Karpas-422 (cell line): ENCODE measurements around the gene SIL1. TPM values are rescaled to one million over a fixed set of nuclear protein-coding genes. Genes with fewer than 3 reads are reported as not detected.
A peak's percentile ranks its signal among the peaks of the same experiment; 100 is the strongest.
"Not testable (repeated sequence)": the region's sequence is repeated elsewhere in the genome, so short reads cannot be mapped to it uniquely, and the experiment has no call there.

Experiments used
- DNase-seq: peaks from one replicate; pipeline ENCODE4 v3.0.0-alpha.2; 2015
- H2AFZ ChIP-seq: fragments of 200-600 bp; sonication (generic); 2 replicates; pipeline ENCODE4 v1.6.1; 2014; ENCODE audit warnings: antibody characterized with exemption, low read length, mixed read lengths
- H3K27ac ChIP-seq: fragments of 200-600 bp; sonication (generic); 2 replicates; pipeline ENCODE4 v1.5.1; 2014; ENCODE audit warnings: mild to moderate bottlenecking, low read length, moderate library complexity
- H3K27me3 ChIP-seq: fragments of 200-600 bp; sonication (generic); 2 replicates; pipeline ENCODE4 v1.6.1; 2014; ENCODE audit warnings: low read length, mixed read lengths
- H3K36me3 ChIP-seq: fragments of 200-600 bp; sonication (generic); 2 replicates; pipeline ENCODE4 v1.6.1; 2014; ENCODE audit warnings: low read length, mixed read lengths; ENCODE audit not compliant: insufficient read depth
- H3K4me1 ChIP-seq: fragments of 200-600 bp; sonication (generic); 2 replicates; pipeline ENCODE4 v1.6.1; 2014; ENCODE audit warnings: mild to moderate bottlenecking, low read length, mixed read lengths
- H3K4me2 ChIP-seq: fragments of 200-600 bp; sonication (generic); 2 replicates; pipeline ENCODE4 v1.6.1; 2014; ENCODE audit warnings: low read length, low read depth, mild to moderate bottlenecking; ENCODE audit not compliant: poor library complexity, severe bottlenecking
- H3K4me3 ChIP-seq: fragments of 200-600 bp; sonication (generic); 2 replicates; pipeline ENCODE4 v1.5.1; 2014; ENCODE audit warnings: mild to moderate bottlenecking, antibody characterized with exemption, low read length, mixed read lengths
- H3K79me2 ChIP-seq: fragments of 200-600 bp; sonication (generic); 2 replicates; pipeline ENCODE4 v1.6.1; 2014; ENCODE audit warnings: mild to moderate bottlenecking, low read length, mixed read lengths
- H3K9ac ChIP-seq: fragments of 200-600 bp; sonication (generic); 2 replicates; pipeline ENCODE4 v1.6.0; 2014; ENCODE audit warnings: low read length
- H3K9me2 ChIP-seq: fragments of 200-600 bp; sonication (generic), shearing (Covaris generic); replicated peaks from 2 replicates; pipeline ENCODE4 v1.6.0; 2014; ENCODE audit warnings: mild to moderate bottlenecking, low read length, moderate library complexity; ENCODE audit not compliant: insufficient read depth
- H3K9me3 ChIP-seq: fragments of 300-700, 200-600 bp; sonication (generic); 2 replicates; pipeline ENCODE4 v1.6.1; 2014; ENCODE audit warnings: low read length, mixed read lengths
- H4K20me1 ChIP-seq: fragments of 200-600 bp; sonication (generic); 2 replicates; pipeline ENCODE4 v1.6.1; 2014; ENCODE audit warnings: mild to moderate bottlenecking, antibody characterized with exemption, low read length, low read depth; ENCODE audit not compliant: insufficient read depth
- total RNA-seq: library from RNA; depleted of rRNA; stranded (reverse); fragments of >200 nt; shearing (Covaris generic); gene quantifications from 2 replicates; pipeline ENCODE4 v1.2.3, GENCODE V29; 2014; ENCODE audit warnings: low replicate concordance

SIL1 gene
- total RNA-seq, 1 experiment from 2014 or later = 10.7 TPM

DNA sequence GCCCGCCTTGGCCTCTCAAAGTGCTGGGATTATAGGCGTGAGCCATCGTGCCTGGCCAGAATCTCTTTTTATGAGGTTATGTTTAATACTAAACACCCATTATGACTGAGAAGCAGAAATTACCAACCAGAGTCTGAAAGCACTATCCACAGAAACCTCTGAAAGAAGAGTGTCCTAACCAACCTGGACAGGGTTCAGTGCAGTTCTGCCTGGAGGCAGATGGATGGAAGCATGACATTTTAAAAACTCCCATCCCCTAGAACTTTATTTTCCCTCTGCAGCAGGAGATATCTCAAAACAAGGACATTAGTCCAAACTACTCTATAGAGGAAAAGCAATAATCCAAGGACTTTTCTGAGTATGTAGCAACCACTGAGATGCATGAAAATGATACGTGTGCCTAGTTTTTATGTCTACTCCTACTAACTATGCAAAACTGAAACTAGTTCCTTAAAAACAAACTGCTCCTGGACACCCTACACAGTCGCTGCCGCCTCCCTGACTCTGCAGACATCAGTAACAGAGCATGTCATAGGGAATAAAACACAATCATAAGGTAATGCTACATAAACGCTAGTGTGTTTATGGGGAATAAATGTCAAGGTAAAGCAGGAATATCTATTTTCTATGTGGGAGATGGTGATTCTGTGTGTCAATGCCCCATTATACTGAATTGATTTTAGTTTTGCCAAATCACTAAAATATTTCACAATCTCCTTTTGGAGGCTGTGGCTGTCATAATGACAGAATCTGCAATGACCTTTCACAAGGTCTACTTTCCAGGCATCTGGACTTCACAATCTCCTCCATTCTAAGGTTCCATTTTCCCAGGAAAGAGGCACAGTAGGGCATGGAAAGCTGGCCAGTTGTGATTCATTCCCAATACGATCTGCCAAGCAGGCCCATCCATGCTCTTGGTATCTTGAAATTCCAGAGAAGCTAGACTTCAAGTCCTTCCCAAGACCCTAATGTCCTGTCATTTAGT, 122.8 kb downstream of the SIL1 start:
- Histone ChIP-seq H3K27me3 (no peaks in the 10 kb centered on the region), H3K4me1 (no peaks in the 10 kb centered on the region), H3K4me2 (no peak overlapping the region), H2AFZ (no peak overlapping the region), H3K9ac (no peak overlapping the region), H3K4me3 (no peak overlapping the region), H3K27ac (no peak overlapping the region), H3K9me3 (no peaks in the 10 kb centered on the region), H4K20me1 (0 out of 2 replicates have a peak, but pooled peaks cover 4% of the 10 kb centered on the region), H3K36me3 (no peaks in the 10 kb centered on the region), H3K9me2 (no peaks in the 10 kb centered on the region), H3K79me2 (no peaks in the 10 kb centered on the region)
- DNase-seq = no peak

GRCh38 chr5:139073956-139074355, 124.2 kb downstream of the SIL1 start:
- H3K27me3 ChIP-seq, H3K9me2 ChIP-seq, DNase-seq, H3K9ac ChIP-seq, H3K4me1 ChIP-seq, H3K9me3 ChIP-seq, H4K20me1 ChIP-seq, H3K27ac ChIP-seq, H3K4me2 ChIP-seq, H3K4me3 ChIP-seq, H2AFZ ChIP-seq, H3K36me3 ChIP-seq, H3K79me2 ChIP-seq: not testable (repeated sequence)

- H2AFZ ChIP-seq = no peak overlapping the region
- peaks cover 45% of the 10 kb centered on the region for H3K4me1 ChIP-seq
- no peaks in the 10 kb centered on the region; the same call in 1 of the 2 replicates for H4K20me1 ChIP-seq
Observed at GRCh38 chr5:139068494-139069151, 129.5 kb downstream of the SIL1 start.

GRCh38 chr5:139068060-139068459, 130.1 kb downstream of the SIL1 start:
- Histone ChIP-seq H3K4me2 (no peak overlapping the region), H3K27me3 (no peaks in the 10 kb centered on the region), H3K4me3 (no peak overlapping the region), H2AFZ (no peak overlapping the region), H3K79me2 (no peaks in the 10 kb centered on the region), H4K20me1 (no peaks in the 10 kb centered on the region; the same call in 1 of the 2 replicates), H3K4me1 (peaks cover 45% of the 10 kb centered on the region), H3K9me2 (no peaks in the 10 kb centered on the region), H3K27ac (no peak overlapping the region), H3K9me3 (no peaks in the 10 kb centered on the region), H3K9ac (no peak overlapping the region), H3K36me3 (no peaks in the 10 kb centered on the region)
- no peak for DNase-seq

More at GRCh38 chr5:139068494-139069151, 129.5 kb downstream of the SIL1 start:
- Histone ChIP-seq H3K4me2 (no peak overlapping the region), H3K9me2 (no peaks in the 10 kb centered on the region), H3K27me3 (no peaks in the 10 kb centered on the region), H3K79me2 (no peaks in the 10 kb centered on the region), H3K9ac (no peak overlapping the region), H3K27ac (no peak overlapping the region), H3K9me3 (no peaks in the 10 kb centered on the region), H3K36me3 (no peaks in the 10 kb centered on the region), H3K4me3 (no peak overlapping the region)
- DNase-seq = no peak

DNA sequence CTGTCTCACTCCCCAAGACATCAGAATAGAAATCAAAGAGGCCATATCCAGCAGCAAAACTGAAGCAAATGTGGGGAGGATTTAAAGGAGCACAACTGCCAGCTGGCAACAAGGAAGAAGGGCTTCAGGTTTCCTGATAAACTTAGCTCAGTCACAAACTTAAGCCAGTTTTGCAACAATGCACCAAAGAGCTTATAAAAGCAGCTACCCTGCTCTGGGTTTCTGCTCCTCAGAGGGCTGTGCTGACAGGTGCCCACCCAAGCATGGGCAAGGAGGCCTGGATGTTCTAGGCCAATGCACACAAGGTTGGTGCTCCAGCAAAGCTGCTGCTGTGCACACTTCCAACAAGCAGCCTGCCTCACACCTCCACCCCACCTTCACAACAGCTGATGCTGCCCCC, 132.9 kb downstream of the SIL1 start:
- H3K36me3 ChIP-seq = no peaks in the 10 kb centered on the region
- peaks cover 3% of the 10 kb centered on the region; the same call in 1 of the 2 replicates for H4K20me1 ChIP-seq
- H3K9ac ChIP-seq = 0 out of 2 replicates have a peak overlapping the region, but pooled peaks have one; percentile 24
- H3K79me2 ChIP-seq = no peaks in the 10 kb centered on the region
- H3K4me3 ChIP-seq = no peak overlapping the region
- no peaks in the 10 kb centered on the region for H3K9me2 ChIP-seq
- peaks cover 45% of the 10 kb centered on the region for H3K4me1 ChIP-seq
- DNase-seq = peak; percentile 76
- no peak overlapping the region for H2AFZ ChIP-seq
- no peaks in the 10 kb centered on the region for H3K27me3 ChIP-seq
- no peaks in the 10 kb centered on the region for H3K9me3 ChIP-seq
- peak overlapping the region; percentile 67 for H3K27ac ChIP-seq
- H3K4me2 ChIP-seq = peak overlapping the region; percentile 54

GRCh38 chr5:139064613-139065012, 133.6 kb downstream of the SIL1 start:
- Histone ChIP-seq H3K4me1 (peaks cover 45% of the 10 kb centered on the region), H3K9me3 (no peaks in the 10 kb centered on the region), H3K9ac (0 out of 2 replicates have a peak overlapping the region, but pooled peaks have one; percentile 24), H3K36me3 (no peaks in the 10 kb centered on the region), H3K27ac (peak overlapping the region; percentile 67), H4K20me1 (peaks cover 3% of the 10 kb centered on the region; the same call in 1 of the 2 replicates), H2AFZ (no peak overlapping the region), H3K27me3 (no peaks in the 10 kb centered on the region), H3K4me3 (no peak overlapping the region), H3K4me2 (peak overlapping the region; percentile 54), H3K79me2 (no peaks in the 10 kb centered on the region), H3K9me2 (no peaks in the 10 kb centered on the region)
- no peak for DNase-seq

DNA sequence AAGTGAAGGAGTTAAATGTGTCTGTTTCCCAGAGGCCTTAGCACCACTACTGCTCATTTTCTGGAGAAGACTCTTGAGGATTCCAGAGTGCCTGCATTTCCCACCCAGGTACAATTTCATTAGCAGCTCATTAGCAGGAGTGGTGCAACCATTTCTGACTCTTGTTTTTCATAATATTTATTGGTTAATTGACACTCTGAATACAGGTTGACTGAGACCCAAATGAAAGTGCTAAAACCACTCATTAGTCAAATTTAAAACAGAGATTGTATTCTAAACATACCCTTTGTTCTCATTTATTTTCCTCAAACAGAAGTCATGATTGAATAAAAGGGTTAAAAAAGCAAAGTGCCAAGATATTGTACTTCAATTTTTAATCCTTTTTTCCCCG, 134.5 kb downstream of the SIL1 start:
- Histone ChIP-seq H4K20me1 (peaks cover 3% of the 10 kb centered on the region; the same call in 1 of the 2 replicates), H3K4me3 (no peak overlapping the region), H3K79me2 (no peaks in the 10 kb centered on the region), H3K36me3 (no peaks in the 10 kb centered on the region), H3K4me2 (no peak overlapping the region), H3K27ac (no peak overlapping the region), H3K9ac (no peak overlapping the region), H3K27me3 (no peaks in the 10 kb centered on the region), H3K9me3 (no peaks in the 10 kb centered on the region), H3K9me2 (no peaks in the 10 kb centered on the region), H3K4me1 (peaks cover 45% of the 10 kb centered on the region), H2AFZ (no peak overlapping the region)
- no peak for DNase-seq
